GM18951 (cell line): ENCODE results near the gene STARD5.

Experiments
- POLR2A ChIP-seq: IDR thresholded peaks from 4 replicates; pipeline ENCODE4 v1.6.1; 2011; ENCODE audit warnings: mild to moderate bottlenecking; ENCODE audit not compliant: insufficient read length, insufficient read depth; ENCODE audit errors: extremely low read depth
- in situ Hi-C: fragments of 300-500 bp; cut with MboI; formaldehyde crosslinking; loops from one replicate; pipeline ENCODE4 v1.12.0; 2022; ENCODE audit warnings: low sequenced_read_pairs, mixed read lengths, inconsistent platforms; ENCODE audit not compliant: unreplicated experiment

Gene STARD5

GRCh38 chr15:81268340-81268739 lies 55.6 kb downstream of the STARD5 start:
- in situ Hi-C loops: loop anchor here (5.0 to 25.0 kb wide), 3 partner anchors 129 to 806 kb away; no protein-coding TSS in a partner anchor
- TF ChIP-seq POLR2A: no peak

- no peak for TF ChIP-seq POLR2A
- in situ Hi-C loops: loop anchor here (5.0 to 25.0 kb wide), 3 partner anchors 131 to 804 kb away; no protein-coding TSS in a partner anchor
These were observed 57.8 kb downstream of the STARD5 start for GRCh38 chr15:81265944-81266775.

GRCh38 chr15:81265256-81265943 lies 58.5 kb downstream of the STARD5 start:
- in situ Hi-C loops: loop anchor here (5.0 to 25.0 kb wide), 3 partner anchors 132 to 803 kb away; no protein-coding TSS in a partner anchor
- TF ChIP-seq POLR2A: no peak

GRCh38 chr15:81264072-81264857 lies 59.7 kb downstream of the STARD5 start:
- in situ Hi-C loops: loop anchor here (10.0 to 25.0 kb wide), 2 partner anchors 149 to 802 kb away; no protein-coding TSS in a partner anchor

GRCh38 chr15:81263477-81263876 lies 60.5 kb downstream of the STARD5 start:
- no peak for TF ChIP-seq POLR2A
- in situ Hi-C loops: loop anchor here (10.0 to 25.0 kb wide), 2 partner anchors 149 to 801 kb away; no protein-coding TSS in a partner anchor

More at GRCh38 chr15:81264072-81264857, 59.7 kb downstream of the STARD5 start:
- TF ChIP-seq POLR2A: no peak

GRCh38 chr15:81261172-81261811 lies 62.6 kb downstream of the STARD5 start:
- no peak for TF ChIP-seq POLR2A
- in situ Hi-C loops: loop anchor here (10.0 to 25.0 kb wide), 2 partner anchors 146 to 799 kb away; no protein-coding TSS in a partner anchor

- in situ Hi-C loops: loop anchor here (10.0 to 25.0 kb wide), 2 partner anchors 145 to 798 kb away; no protein-coding TSS in a partner anchor
- no peak for TF ChIP-seq POLR2A
These were observed 64.1 kb downstream of the STARD5 start for GRCh38 chr15:81259760-81260298.
